ENCODE measurements around the gene GRIK1. TPM values are rescaled to one million over a fixed set of nuclear protein-coding genes. Genes with fewer than 3 reads are reported as not detected.

The GRIK1 gene
- total and polyA plus RNA-seq, 2 experiments from 2014 or later = 0.05 TPM; not detected in 1

DNA sequence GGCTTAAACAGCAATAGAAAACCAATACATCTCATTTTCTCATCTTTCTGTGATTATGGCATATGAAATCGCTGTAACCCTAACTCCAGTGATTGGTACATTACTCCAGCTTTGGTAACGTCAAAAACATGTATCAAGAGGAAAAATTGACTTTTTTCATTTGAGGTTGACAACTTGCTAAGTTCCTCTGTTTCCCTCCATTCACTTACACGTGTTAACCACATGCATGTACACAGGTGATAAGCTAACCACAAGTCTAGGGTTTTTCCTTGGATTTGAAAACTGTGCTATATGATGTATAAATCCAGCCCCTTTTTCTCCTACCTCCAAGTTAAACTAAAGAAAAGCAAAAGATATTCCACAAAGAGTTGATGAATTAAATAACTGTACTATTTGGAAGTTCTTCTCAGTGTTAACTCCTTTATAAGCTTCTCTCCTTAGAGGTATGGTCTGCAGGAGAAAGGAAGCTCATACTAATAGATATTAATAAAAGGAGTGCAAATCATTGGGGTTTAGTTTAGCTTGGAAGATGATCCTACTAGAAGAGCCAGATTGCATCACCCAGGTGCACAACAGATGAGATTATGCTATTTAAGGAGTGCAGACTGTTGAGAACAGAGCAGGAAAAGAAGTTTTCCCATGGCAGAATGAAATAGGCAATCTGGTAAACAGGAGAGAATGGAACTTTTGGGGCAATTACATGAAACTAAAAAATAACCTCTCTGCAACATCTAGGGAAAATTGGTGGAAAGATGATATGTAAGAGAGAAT is 277.9 kb downstream of the GRIK1 start:
- Histone ChIP-seq H3K36me3 (no peaks in the 10 kb centered on the region), H3K4me3 (no peak overlapping the region), H3K27ac (no peak overlapping the region), H3K27me3 (no peaks in the 10 kb centered on the region), H3K4me1 (ENCODE audit: low read depth) (no peaks in the 10 kb centered on the region), H3K9me3 (ENCODE audit: low read depth) (no peaks in the 10 kb centered on the region)
- DNase-seq (ENCODE audit: low read depth in 1 of 2, low spot score in 1 of 2) = no peak
- TF ChIP-seq, protein P1, sequence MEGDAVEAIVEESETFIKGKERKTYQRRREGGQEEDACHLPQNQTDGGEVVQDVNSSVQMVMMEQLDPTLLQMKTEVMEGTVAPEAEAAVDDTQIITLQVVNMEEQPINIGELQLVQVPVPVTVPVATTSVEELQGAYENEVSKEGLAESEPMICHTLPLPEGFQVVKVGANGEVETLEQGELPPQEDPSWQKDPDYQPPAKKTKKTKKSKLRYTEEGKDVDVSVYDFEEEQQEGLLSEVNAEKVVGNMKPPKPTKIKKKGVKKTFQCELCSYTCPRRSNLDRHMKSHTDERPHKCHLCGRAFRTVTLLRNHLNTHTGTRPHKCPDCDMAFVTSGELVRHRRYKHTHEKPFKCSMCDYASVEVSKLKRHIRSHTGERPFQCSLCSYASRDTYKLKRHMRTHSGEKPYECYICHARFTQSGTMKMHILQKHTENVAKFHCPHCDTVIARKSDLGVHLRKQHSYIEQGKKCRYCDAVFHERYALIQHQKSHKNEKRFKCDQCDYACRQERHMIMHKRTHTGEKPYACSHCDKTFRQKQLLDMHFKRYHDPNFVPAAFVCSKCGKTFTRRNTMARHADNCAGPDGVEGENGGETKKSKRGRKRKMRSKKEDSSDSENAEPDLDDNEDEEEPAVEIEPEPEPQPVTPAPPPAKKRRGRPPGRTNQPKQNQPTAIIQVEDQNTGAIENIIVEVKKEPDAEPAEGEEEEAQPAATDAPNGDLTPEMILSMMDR (IDR thresholded peaks at IDR 0.05; ENCODE audit: low read depth, low read length) = no peak

GRCh38 chr21:29660047-29660720 is 279.6 kb downstream of the GRIK1 start:
- no peak overlapping the region for H3K4me3 ChIP-seq
- TF ChIP-seq, protein P1 (IDR thresholded peaks at IDR 0.05; ENCODE audit: low read depth, low read length) = no peak
- H3K27ac ChIP-seq = no peak overlapping the region
- DNase-seq (ENCODE audit: low read depth in 1 of 2, low spot score in 1 of 2) = no peak
- no peaks in the 10 kb centered on the region for H3K36me3 ChIP-seq
- H3K27me3 ChIP-seq = no peaks in the 10 kb centered on the region
- no peaks in the 10 kb centered on the region for H3K9me3 ChIP-seq (ENCODE audit: low read depth)
- H3K4me1 ChIP-seq (ENCODE audit: low read depth) = no peaks in the 10 kb centered on the region

- Histone ChIP-seq H3K9me3 (ENCODE audit: low read depth) (no peaks in the 10 kb centered on the region), H3K4me3 (no peak overlapping the region), H3K4me1 (ENCODE audit: low read depth) (no peaks in the 10 kb centered on the region), H3K36me3 (no peaks in the 10 kb centered on the region), H3K27ac (no peak overlapping the region), H3K27me3 (no peaks in the 10 kb centered on the region)
- TF ChIP-seq, protein P1 (IDR thresholded peaks at IDR 0.05; ENCODE audit: low read depth, low read length) = no peak
- no peak for DNase-seq (ENCODE audit: low read depth in 1 of 2, low spot score in 1 of 2)
Measured at GRCh38 chr21:29658934-29659203, 280.9 kb downstream of the GRIK1 start.

DNA sequence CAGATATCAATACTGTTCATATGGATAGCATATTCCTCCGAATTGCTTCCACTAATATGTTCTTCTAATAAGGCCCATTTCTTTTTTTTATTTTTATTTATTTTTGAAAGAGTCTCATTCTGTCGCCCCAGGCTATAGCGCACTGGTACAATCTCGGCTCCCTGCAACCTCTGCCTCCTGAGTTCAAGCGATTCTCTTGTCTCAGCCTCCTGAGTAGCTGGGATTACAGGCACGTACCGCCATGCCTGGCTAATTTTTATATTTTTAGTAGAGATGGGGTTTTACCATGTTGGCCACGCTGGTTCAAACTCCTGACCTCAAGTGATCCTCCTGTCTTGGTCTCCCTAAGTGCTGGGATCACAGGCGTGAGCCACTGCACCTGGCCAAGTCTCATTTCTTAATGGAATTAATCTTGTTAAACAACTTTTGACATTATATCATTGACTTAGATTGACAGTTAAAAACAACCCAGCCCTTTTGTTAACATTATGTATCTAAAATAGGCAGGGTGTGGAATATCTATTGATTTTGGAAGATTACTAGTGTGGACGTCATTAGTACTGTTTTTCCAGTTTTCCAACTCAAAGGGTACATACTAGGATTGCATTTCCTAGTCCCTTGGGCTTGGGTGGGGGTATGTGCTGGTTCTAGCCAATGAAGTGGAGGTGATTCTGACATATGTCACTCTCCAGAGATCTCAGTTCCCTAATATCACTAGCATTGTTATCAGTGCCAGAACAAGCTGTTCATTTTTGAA is 281.4 kb downstream of the GRIK1 start:
- Histone ChIP-seq H3K27ac (no peak overlapping the region), H3K36me3 (no peaks in the 10 kb centered on the region), H3K9me3 (ENCODE audit: low read depth) (no peaks in the 10 kb centered on the region), H3K27me3 (no peaks in the 10 kb centered on the region), H3K4me1 (ENCODE audit: low read depth) (no peaks in the 10 kb centered on the region), H3K4me3 (no peak overlapping the region)
- TF ChIP-seq, protein P1 (IDR thresholded peaks at IDR 0.05; ENCODE audit: low read depth, low read length) = no peak
- DNase-seq (ENCODE audit: low read depth in 1 of 2, low spot score in 1 of 2) = no peak

DNA sequence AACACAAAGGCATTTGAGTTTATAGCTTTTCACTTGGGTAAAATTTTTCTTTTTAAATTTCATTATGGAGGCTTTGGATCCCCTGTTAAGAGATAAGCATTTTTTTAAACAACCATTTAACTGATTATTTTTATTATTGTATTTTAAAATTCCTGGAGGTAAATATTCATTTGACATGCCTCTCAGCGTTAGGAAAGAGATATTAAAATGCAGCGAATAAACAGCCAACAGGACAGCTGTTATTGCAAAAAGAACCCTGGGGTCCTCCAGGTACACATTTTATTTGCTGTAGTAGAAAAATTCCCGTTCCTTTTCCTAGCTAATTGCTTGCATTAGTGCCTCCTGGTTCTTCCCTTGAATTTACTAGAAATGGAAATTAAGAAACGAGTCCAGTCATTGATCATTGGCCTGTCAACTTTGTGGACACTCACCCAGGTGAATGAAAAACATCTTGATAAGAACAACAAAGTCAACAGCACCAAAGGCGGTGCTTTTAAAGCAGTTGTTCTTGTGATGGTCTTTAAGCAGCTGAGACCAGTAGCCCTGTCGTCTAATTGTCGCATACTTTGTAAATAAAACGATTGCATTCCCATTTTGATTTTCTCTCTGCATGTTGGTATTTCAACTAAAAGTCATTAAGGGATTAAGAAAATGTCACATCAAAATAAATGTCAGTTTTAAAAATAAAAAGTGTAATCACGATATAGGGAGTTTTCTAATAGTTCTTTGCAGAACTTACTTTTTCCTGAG is 282.4 kb downstream of the GRIK1 start:
- no peak overlapping the region for H3K27ac ChIP-seq
- TF ChIP-seq, protein P1 (IDR thresholded peaks at IDR 0.05; ENCODE audit: low read depth, low read length) = no peak
- DNase-seq (ENCODE audit: low read depth in 1 of 2, low spot score in 1 of 2) = no peak

More for the DNA sequence above, 282.4 kb downstream of the GRIK1 start:
- no peaks in the 10 kb centered on the region for H3K27me3 ChIP-seq
- H3K36me3 ChIP-seq = no peaks in the 10 kb centered on the region
- H3K9me3 ChIP-seq (ENCODE audit: low read depth) = no peaks in the 10 kb centered on the region
- no peaks in the 10 kb centered on the region for H3K4me1 ChIP-seq (ENCODE audit: low read depth)
- H3K4me3 ChIP-seq = no peak overlapping the region

Data from cardiac muscle cell (in vitro differentiated cells and primary cell).